IPS-18a (cell line): ENCODE results near the gene KCNF1.

Experiments
- H3K27ac ChIP-seq: one replicate; pipeline ENCODE4 v1.5.1; 2013; ENCODE audit warnings: low read length
- H3K27me3 ChIP-seq: one replicate; pipeline ENCODE4 v1.6.1; 2013; ENCODE audit warnings: mild to moderate bottlenecking, low read length; ENCODE audit not compliant: control insufficient read depth, insufficient read depth
- H3K36me3 ChIP-seq: one replicate; pipeline ENCODE4 v1.6.1; 2013; ENCODE audit warnings: low read depth, low read length; ENCODE audit not compliant: control insufficient read depth
- H3K4me1 ChIP-seq: one replicate; pipeline ENCODE4 v1.6.1; 2013; ENCODE audit warnings: low read depth, low read length; ENCODE audit not compliant: control insufficient read depth
- H3K4me3 ChIP-seq: one replicate; pipeline ENCODE4 v1.5.1; 2013; ENCODE audit warnings: low read length
- H3K9ac ChIP-seq: one replicate; pipeline ENCODE4 v1.6.1; 2013; ENCODE audit warnings: mild to moderate bottlenecking, low read length, moderate library complexity
- H3K9me3 ChIP-seq: one replicate; pipeline ENCODE4 v1.6.1; 2013; ENCODE audit warnings: low read depth, low read length; ENCODE audit not compliant: control insufficient read depth

Gene KCNF1, protein sequence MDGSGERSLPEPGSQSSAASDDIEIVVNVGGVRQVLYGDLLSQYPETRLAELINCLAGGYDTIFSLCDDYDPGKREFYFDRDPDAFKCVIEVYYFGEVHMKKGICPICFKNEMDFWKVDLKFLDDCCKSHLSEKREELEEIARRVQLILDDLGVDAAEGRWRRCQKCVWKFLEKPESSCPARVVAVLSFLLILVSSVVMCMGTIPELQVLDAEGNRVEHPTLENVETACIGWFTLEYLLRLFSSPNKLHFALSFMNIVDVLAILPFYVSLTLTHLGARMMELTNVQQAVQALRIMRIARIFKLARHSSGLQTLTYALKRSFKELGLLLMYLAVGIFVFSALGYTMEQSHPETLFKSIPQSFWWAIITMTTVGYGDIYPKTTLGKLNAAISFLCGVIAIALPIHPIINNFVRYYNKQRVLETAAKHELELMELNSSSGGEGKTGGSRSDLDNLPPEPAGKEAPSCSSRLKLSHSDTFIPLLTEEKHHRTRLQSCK

DNA sequence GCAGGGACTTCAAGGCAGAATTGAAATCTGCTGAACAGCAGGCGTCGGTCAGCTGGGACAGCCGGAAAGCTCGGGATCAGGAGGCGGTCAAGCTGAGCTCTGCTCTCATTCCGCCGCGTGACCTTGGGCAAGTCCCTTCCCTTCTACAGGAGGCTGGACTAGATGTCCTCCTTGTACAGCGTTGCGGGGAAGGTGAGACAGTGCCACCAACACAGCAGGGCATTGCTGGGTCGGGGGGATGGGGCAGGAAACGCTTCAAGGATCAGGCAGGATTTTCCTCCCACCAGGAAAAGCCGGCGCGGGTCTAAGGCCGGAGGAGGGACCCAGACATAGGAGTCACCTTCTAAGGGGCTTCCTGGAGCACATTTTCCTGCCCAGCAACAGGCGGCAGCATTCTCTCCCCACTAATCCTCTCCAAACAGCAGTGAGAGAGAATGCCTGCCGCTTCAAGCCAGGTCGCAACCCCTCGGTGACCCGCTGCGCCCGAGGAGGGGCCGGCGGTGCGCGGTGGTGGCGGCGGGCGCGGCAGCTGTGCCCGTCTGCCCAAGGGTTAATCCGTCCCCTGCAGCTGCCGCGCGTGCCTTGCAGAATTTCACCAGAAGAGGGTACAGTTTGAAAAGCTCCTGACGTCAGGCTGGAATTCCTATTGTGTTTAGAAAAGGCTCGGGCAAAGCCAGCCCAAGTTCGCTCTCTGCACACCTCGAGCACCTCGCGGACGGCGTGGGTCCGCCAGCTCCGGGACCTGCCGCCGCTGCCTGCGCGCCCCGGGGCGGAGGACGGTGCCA is at the start of gene KCNF1:
TSS of gene KCNF1 (plus strand) at position 644 of the 785 bp plus-strand sequence. CDS start 493 bp downstream, outside the sequence.
- no peak within 1 kb of the TSS for H3K9ac ChIP-seq
- H3K4me3 ChIP-seq = peak within 1 kb of the TSS; percentile 66
- peaks cover 37% of the 10 kb centered on the region for H3K27me3 ChIP-seq
- H3K36me3 ChIP-seq = no peaks in the 10 kb centered on the region
- H3K9me3 ChIP-seq = no peaks in the 10 kb centered on the region
- H3K27ac ChIP-seq = no peak within 1 kb of the TSS
- peaks cover 11% of the 10 kb centered on the region for H3K4me1 ChIP-seq

DNA sequence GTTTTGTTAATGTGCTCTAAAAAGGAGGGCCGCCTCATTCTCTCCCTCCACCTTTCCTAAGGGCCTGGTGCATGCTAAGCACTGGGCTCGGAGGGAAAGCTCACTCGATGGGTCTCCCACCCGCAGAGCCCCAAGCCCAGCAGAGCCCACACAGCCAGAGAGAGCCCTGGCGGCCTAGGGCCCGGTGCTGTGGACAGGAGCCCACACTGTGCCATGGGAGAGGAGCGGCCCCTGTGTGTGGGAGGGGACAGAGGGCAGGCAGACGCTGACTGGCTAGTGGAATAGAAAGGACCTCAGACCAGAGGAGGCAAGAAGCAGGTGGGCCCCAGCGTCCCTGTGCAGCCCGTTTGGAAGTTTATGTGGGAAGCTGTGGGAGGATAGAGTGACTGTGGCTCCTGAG is 49.4 kb upstream of the KCNF1 start:
- Histone ChIP-seq H3K27ac (no peak overlapping the region), H3K4me1 (no peaks in the 10 kb centered on the region), H3K9me3 (no peaks in the 10 kb centered on the region), H3K36me3 (no peaks in the 10 kb centered on the region), H3K27me3 (no peaks in the 10 kb centered on the region), H3K9ac (no peak overlapping the region), H3K4me3 (no peak overlapping the region)

DNA sequence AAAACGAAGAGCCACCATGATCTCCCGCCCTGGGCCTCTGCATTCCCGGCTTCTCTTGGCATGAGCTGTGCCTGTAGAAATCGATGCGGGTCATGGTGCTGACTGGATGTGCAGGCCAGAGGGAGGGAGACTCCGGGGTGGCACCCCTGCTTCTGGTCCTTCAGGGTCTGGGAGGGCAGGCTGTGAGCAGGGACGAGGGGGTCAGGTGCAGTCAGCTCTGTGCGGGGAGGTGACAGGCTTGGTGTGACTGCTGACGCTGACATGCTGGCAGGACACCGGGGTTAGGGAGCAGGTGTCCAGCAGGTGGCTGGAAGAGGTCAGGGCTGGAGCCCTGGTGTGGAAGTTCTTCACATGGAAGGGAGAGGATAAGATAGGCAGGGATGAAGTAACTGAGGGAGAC is 48.7 kb upstream of the KCNF1 start:
- H3K9me3 ChIP-seq = no peaks in the 10 kb centered on the region
- H3K9ac ChIP-seq = no peak overlapping the region
- no peaks in the 10 kb centered on the region for H3K4me1 ChIP-seq
- no peaks in the 10 kb centered on the region for H3K27me3 ChIP-seq
- H3K4me3 ChIP-seq = no peak overlapping the region
- H3K36me3 ChIP-seq = no peaks in the 10 kb centered on the region
- no peak overlapping the region for H3K27ac ChIP-seq

DNA sequence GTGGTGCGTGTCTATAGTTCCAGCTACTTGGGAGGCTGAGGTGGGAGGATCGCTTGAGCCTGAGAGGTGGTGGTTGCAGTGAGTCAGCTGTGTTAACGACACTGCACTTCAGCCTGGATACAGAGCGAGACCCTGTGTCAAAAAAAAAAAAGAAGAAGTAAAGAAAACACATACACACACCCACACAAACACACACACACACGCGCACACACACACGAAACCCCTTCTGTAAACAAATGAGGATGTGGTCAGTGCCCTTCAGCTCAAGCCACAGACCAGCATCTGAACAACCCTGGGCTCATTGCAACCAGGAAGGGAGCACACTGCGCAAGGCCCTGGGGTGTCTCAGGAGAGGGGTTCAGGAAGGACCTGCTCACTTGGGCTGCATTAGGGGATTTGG is 47.9 kb upstream of the KCNF1 start:
- H3K9ac ChIP-seq = no peak overlapping the region
- no peaks in the 10 kb centered on the region for H3K36me3 ChIP-seq
- no peaks in the 10 kb centered on the region for H3K27me3 ChIP-seq
- H3K9me3 ChIP-seq = no peaks in the 10 kb centered on the region
- H3K27ac ChIP-seq = no peak overlapping the region
- no peak overlapping the region for H3K4me3 ChIP-seq
- H3K4me1 ChIP-seq = no peaks in the 10 kb centered on the region

DNA sequence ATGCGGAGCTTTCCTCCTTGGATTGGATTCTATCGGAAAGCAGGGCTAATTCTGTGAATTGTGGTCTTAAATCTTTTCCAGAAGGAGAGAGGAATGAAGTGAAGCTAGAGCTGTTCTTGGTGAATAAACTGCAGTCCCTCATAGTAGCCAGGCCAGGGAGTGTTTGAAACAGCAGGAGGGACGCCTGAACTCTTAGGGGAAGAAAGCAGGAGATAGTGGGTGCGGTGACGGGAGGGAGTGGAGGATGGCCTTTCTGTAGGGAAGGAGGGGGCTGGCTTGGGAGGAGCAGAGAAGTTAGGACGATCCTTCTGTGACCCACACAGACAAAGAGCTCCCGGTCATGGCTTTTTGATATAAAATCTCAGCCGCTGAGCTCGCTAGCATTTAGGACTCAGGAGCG is 47.5 kb upstream of the KCNF1 start:
- Histone ChIP-seq H3K27me3 (no peaks in the 10 kb centered on the region), H3K9me3 (no peaks in the 10 kb centered on the region), H3K27ac (no peak overlapping the region), H3K4me1 (no peaks in the 10 kb centered on the region), H3K9ac (no peak overlapping the region), H3K4me3 (no peak overlapping the region), H3K36me3 (no peaks in the 10 kb centered on the region)

DNA sequence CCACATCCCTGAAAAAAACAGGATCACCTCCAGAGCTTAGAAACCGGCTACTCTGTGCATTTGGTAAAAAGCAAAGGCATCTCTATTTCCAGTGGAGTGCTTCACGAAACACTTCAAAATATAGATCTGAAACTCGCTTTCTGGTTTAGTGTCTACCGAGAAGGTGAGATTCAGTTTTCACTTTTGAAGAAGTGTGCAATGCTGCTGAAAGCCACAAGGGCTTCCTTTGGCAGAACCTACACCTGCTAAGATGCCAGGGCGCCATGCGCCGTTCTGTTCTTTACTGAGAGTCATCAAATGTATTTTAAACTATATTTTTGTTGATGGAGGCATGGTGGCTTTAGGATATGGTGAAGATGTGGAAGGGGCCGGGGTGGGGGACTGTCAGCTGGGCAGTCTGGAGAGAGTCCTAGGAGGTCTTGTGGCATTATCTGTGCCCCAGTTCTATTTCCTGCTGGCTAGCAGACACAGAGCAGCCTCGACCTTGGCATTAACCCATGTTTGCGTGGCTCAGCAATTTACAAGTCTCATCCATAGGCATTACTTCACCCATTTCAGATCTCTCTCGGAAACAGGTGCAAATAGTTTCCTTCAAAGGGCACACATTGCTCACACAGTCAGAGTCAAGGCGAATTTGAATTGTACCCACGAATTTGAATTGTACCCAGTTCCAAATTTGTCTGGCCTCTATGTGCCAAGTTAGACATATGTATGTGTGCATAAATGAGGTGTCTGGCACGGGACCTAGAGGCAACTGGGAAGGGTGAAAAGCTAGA is 46.7 kb upstream of the KCNF1 start:
- no peak overlapping the region for H3K27ac ChIP-seq
- no peaks in the 10 kb centered on the region for H3K4me1 ChIP-seq
- no peaks in the 10 kb centered on the region for H3K36me3 ChIP-seq
- H3K9ac ChIP-seq = no peak overlapping the region
- no peak overlapping the region for H3K4me3 ChIP-seq
- no peaks in the 10 kb centered on the region for H3K9me3 ChIP-seq
- H3K27me3 ChIP-seq = no peaks in the 10 kb centered on the region

DNA sequence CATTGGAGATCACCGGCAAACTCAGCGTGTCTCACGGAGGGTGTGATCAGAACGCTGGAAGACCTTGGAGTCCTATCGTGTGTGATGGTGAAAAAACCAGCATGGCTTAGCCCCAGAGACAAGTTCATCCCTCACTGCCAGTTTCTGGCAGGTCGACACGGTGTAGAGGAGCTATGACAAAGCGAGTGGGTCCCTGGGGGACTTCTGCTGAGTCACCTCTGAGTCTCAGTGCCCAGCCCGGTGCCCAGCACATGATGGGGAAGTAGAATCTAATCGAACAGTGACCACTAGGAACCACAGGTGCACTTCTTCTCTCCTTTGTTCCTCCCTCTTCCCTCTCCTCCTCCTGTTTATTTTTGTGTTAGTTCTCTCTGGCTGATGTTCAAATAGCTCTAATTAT is 45.9 kb upstream of the KCNF1 start:
- Histone ChIP-seq H3K36me3 (no peaks in the 10 kb centered on the region), H3K27me3 (no peaks in the 10 kb centered on the region), H3K4me3 (no peak overlapping the region), H3K9me3 (no peaks in the 10 kb centered on the region), H3K4me1 (no peaks in the 10 kb centered on the region), H3K27ac (no peak overlapping the region), H3K9ac (no peak overlapping the region)

DNA sequence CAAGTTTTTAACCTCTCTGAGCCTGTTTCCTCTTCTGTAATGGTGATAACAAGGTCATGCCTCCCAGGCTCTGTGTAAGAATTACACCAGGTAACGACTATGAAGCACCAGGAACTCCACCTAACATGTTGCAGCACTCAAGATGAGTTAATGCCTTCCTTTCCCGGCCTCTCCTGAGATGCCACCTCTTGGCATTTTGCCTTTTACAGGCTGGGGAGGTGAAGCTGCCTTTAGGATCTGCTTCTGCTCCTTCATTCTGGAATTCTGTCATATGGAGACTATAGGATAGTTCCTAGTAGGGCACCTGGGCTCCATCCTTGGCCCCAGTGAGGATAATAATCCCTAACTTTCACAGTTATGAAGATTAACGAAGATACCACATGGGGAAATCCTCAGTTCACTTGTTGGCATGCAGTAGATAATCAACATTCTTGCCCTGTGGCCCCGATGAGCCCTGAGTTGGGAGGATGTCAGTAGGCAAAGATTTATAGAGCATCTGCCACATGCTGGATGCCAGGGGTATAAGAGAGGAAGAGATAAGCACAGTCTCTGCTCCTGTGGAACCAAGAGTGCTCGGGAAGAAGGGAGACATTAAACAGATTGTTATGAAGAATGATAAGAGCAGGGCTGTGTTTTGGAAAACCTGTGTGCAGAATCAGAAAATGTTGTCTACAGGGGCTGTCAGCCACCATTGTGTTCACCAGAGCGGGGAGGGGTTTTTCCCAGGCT is 43.9 kb upstream of the KCNF1 start:
- Histone ChIP-seq H3K27ac (no peak overlapping the region), H3K9ac (no peak overlapping the region), H3K9me3 (no peaks in the 10 kb centered on the region), H3K36me3 (no peaks in the 10 kb centered on the region), H3K27me3 (no peaks in the 10 kb centered on the region), H3K4me1 (no peaks in the 10 kb centered on the region), H3K4me3 (no peak overlapping the region)

DNA sequence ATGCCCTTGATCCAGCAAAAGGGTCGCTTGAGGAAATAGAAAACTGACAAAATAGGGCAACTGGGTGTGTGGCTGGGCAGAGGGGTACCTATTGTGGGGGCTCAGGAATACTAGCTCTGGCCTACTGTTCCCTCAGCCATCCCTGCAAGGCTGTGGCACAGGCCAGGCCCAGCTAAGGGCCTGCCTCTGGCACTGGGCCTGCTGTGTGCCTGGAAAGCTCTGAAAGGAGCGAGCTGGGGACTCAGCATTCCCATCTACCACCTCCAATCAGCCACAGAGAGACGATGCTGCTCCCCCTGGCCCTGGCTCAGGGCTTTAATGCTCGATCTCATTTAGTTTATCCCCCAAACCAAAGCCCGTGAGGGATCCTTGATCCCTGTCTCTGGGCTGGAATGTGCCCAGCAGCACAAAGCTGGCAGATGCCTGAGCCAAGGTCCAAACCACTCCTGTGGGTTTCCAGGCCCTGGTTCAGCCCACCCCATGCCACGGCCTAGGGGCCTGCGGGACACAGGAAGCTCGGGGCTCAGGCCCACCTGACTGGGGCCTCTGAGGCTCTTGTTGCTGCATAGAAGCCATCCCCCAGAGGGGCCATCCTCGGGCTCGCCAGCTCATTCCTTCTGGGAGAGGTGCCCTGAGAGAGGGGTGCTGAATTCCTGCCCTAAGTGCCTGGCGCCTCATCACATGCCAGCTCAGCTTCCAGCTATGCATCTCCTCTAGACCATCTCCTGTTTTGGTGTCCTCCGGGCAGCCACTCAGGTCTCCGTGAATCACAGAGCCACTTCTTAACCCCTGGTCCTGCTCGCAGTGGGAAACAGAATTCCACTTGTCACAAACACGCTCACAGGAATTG is 43.0 kb upstream of the KCNF1 start:
- H3K4me3 ChIP-seq = no peak overlapping the region
- H3K9ac ChIP-seq = no peak overlapping the region
- no peaks in the 10 kb centered on the region for H3K4me1 ChIP-seq
- H3K27ac ChIP-seq = no peak overlapping the region
- H3K9me3 ChIP-seq = no peaks in the 10 kb centered on the region
- no peaks in the 10 kb centered on the region for H3K27me3 ChIP-seq
- no peaks in the 10 kb centered on the region for H3K36me3 ChIP-seq

DNA sequence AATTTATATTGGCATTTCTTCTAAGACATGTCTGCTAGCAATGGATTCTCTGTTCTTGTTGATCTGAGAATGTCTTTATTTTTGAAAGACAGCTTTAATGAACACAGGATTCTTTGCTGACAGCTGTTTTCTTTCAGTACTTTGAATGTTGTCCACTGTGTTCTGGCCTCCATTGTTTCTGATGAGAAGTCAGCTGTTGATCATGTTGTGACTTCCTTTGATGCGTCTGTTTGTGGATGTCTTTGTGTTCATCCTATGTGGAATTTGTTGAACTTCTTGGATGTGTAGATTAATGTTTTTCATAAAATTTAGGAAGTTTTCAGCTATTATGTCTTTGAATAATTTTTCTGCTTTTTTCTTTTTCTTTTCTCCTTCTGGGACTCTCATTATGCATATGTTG is 39.8 kb upstream of the KCNF1 start:
- H3K9ac ChIP-seq = no peak overlapping the region
- H3K4me1 ChIP-seq = no peaks in the 10 kb centered on the region
- no peak overlapping the region for H3K4me3 ChIP-seq
- H3K27ac ChIP-seq = no peak overlapping the region
- H3K36me3 ChIP-seq = no peaks in the 10 kb centered on the region
- no peaks in the 10 kb centered on the region for H3K27me3 ChIP-seq
- H3K9me3 ChIP-seq = no peaks in the 10 kb centered on the region
